H1 (cell line): ENCODE data around the gene GAK. TPM values are rescaled to one million over a fixed set of nuclear protein-coding genes. Genes with fewer than 3 reads are reported as not detected.

ENCODE experiments used
- ASH2L ChIP-seq: fragments of 200-600, 300-600 bp; sonication (generic); IDR thresholded peaks from one replicate; pipeline ENCODE4 v1.7.1; 2017; ENCODE audit warnings: low read length
- CHD7 ChIP-seq: fragments of 300-600 bp; sonication (generic); IDR thresholded peaks from 2 replicates; pipeline ENCODE4 v1.7.1; 2012; ENCODE audit warnings: low read length, moderate library complexity, mild to moderate bottlenecking, inconsistent platforms; ENCODE audit not compliant: insufficient replicate concordance
- CREB1 ChIP-seq: IDR thresholded peaks from 2 replicates; pipeline ENCODE4 v1.6.1; 2012; ENCODE audit warnings: inconsistent platforms
- KDM5A ChIP-seq: fragments of 200-600 bp; IDR thresholded peaks from 2 replicates; pipeline ENCODE4 v1.7.1; 2012; ENCODE audit warnings: mild to moderate bottlenecking, low read length, inconsistent platforms, mixed read lengths
- POLR2AphosphoS5 ChIP-seq: IDR thresholded peaks from 2 replicates; pipeline ENCODE4 v1.6.1; 2011; ENCODE audit warnings: low read depth, low read length
- ZNF274 ChIP-seq: IDR thresholded peaks from 2 replicates; pipeline ENCODE4 v1.7.0; 2012; ENCODE audit warnings: low read length, borderline replicate concordance; ENCODE audit errors: extremely low read depth
- polyA plus RNA-seq, 7 experiments: library from polyadenylated mRNA; depleted of rRNA in 3 of 7; stranded (reverse) in 5 of 7; unstranded in 2 of 7; fragments of >200 nt in 5 of 7; fragments of 200-250 nt in 2 of 7; gene quantifications; 1 replicate in 5 of 7; 2 replicates in 1 of 7; 4 replicates in 1 of 7; pipeline versions ENCODE4 v1.2.1 to v1.2.3, GENCODE V29; 2011 to 2013; ENCODE audit warnings: missing spikeins in 2 of 7, mixed read lengths in 2 of 7
- total RNA-seq: library from RNA; stranded (reverse); fragmentation: NEBNext Ultra II Directional; extraction: Animal tissue kit (Norgen Biotek cat#: 25700); gene quantifications from 2 replicates; pipeline ENCODE4 v1.2.1, GENCODE V29; 2021

The GAK gene
- total and polyA plus RNA-seq, 2 of the 8 experiments (the other 6 are each of a cell fraction or from before 2014, with no cell fraction given) = 31.5 to 70.8 TPM

GRCh38 chr4:917466-917865 is 14.7 kb downstream of the GAK start (continued):
- TF ChIP-seq CHD7 (no peak), KDM5A (no peak), CREB1 (no peak), ZNF274 (no peak), ASH2L (no peak), POLR2AphosphoS5 (no peak)
